Superior temporal gyrus (tissue), 1 donor: ENCODE measurements around the gene PTTG1IP.

ENCODE experiments used
- DNase-seq: peaks from one replicate; pipeline ENCODE4 v3.0.0-alpha.2; 2016; ENCODE audit errors: extremely low spot score

Gene PTTG1IP

GRCh38 chr21:44823179-44823660 is 50.3 kb downstream of the PTTG1IP start:
- DNase-seq: no peak

- DNase-seq: no peak
Observed at GRCh38 chr21:44822484-44823178, 50.9 kb downstream of the PTTG1IP start.

GRCh38 chr21:44820851-44821250 is 52.6 kb downstream of the PTTG1IP start:
- no peak for DNase-seq

GRCh38 chr21:44819283-44820243 is 53.9 kb downstream of the PTTG1IP start:
- DNase-seq: no peak

- DNase-seq: no peak
Observed at GRCh38 chr21:44818640-44819011, 54.9 kb downstream of the PTTG1IP start.

- DNase-seq: peak; percentile 76
Observed at GRCh38 chr21:44817914-44818639, 55.4 kb downstream of the PTTG1IP start, which contains the start of gene SUMO3. SUMO3 (minus strand) TSS chr21:44818062; CDS start chr21:44817968, 94 bp downstream.

- DNase-seq: peak; percentile 78
Observed at GRCh38 chr21:44817506-44817880, 56.0 kb downstream of the PTTG1IP start.

- DNase-seq: no peak
Observed at GRCh38 chr21:44816761-44817505, 56.6 kb downstream of the PTTG1IP start.

GRCh38 chr21:44815852-44816628 is 57.5 kb downstream of the PTTG1IP start:
- no peak for DNase-seq

GRCh38 chr21:44815225-44815624 is 58.3 kb downstream of the PTTG1IP start:
- DNase-seq: no peak

- DNase-seq: no peak
Observed at GRCh38 chr21:44814498-44815023, 58.9 kb downstream of the PTTG1IP start.

GRCh38 chr21:44813727-44814126 is 59.8 kb downstream of the PTTG1IP start:
- no peak for DNase-seq

GRCh38 chr21:44813149-44813548 is 60.3 kb downstream of the PTTG1IP start:
- DNase-seq: no peak

- no peak for DNase-seq
Observed at GRCh38 chr21:44812640-44813039, 60.9 kb downstream of the PTTG1IP start.

GRCh38 chr21:44810779-44811178 is 62.7 kb downstream of the PTTG1IP start:
- no peak for DNase-seq

- DNase-seq: no peak
Observed at GRCh38 chr21:44805859-44806258, 67.6 kb downstream of the PTTG1IP start.

- DNase-seq: no peak
Observed at GRCh38 chr21:44805226-44805625, 68.3 kb downstream of the PTTG1IP start.

GRCh38 chr21:44804762-44805161 is 68.7 kb downstream of the PTTG1IP start:
- no peak for DNase-seq

- no peak for DNase-seq
Observed at GRCh38 chr21:44803651-44804050, 69.8 kb downstream of the PTTG1IP start.
